Spleen (tissue), 7 donors: ENCODE measurements around the gene SEL1L.

Experiments used
- POLR2A ChIP-seq, 3 donors: fragments of 450-650 bp; IDR thresholded peaks; one replicate each; pipeline ENCODE4 v1.5.1; 2017; ENCODE audit warnings: antibody characterized with exemption in 3 of 3, mild to moderate bottlenecking in 1 of 3
- POLR2AphosphoS5 ChIP-seq, 3 donors: sonication (generic); formaldehyde crosslinking; IDR thresholded peaks; one replicate each; pipeline ENCODE4 v1.5.1; 2017; ENCODE audit warnings: antibody characterized with exemption in 3 of 3
- TF ChIP-seq, protein P1 (sequence below), 11 experiments: fragments of 200-600 bp in 7 of 11; fragments of 450-650 bp in 4 of 11; sonication (generic) in 4 of 11; IDR thresholded peaks in 8 of 11; conservative IDR thresholded peaks in 3 of 11; 1 replicate in 7 of 11; 2 replicates in 4 of 11; pipeline versions ENCODE4 v1.4.0 to v1.8.0; 2016 to 2021; ENCODE audit warnings: antibody characterized with exemption in 11 of 11, inconsistent platforms in 4 of 11, mild to moderate bottlenecking in 1 of 11
- donor health status: DM: no; HTN: no; CAD: no; lungs with moderate emphysema.
- donor health status: DM: no; HTN: no; CAD: no.
- donor health status: DM: no; HTN: no; CAD: no.

DNA sequence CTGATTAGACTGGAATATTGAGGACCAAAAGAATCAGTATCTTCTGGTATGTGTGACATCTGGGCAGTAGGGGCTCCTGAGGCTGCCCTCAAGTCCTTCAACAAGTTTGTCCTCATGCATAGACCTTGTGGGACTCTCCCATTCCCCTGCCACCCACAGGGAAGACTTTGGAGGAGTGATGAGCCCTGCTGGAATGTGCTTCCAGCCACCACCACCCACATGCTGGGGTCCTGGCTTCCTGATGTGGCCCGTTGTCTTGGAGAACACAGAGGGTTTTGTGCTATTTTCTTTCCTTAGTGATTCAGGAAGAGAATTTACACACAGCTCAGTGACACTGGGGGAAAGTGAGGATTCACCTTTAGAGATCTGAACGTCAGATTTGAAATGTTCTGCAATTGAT, 29.2 kb upstream of the SEL1L start:
- TF ChIP-seq, protein P1, sequence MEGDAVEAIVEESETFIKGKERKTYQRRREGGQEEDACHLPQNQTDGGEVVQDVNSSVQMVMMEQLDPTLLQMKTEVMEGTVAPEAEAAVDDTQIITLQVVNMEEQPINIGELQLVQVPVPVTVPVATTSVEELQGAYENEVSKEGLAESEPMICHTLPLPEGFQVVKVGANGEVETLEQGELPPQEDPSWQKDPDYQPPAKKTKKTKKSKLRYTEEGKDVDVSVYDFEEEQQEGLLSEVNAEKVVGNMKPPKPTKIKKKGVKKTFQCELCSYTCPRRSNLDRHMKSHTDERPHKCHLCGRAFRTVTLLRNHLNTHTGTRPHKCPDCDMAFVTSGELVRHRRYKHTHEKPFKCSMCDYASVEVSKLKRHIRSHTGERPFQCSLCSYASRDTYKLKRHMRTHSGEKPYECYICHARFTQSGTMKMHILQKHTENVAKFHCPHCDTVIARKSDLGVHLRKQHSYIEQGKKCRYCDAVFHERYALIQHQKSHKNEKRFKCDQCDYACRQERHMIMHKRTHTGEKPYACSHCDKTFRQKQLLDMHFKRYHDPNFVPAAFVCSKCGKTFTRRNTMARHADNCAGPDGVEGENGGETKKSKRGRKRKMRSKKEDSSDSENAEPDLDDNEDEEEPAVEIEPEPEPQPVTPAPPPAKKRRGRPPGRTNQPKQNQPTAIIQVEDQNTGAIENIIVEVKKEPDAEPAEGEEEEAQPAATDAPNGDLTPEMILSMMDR (IDR thresholded peaks at IDR 0.05 in 8 of 11, conservative IDR thresholded peaks at IDR 0.05 in 3 of 11): no peak
- TF ChIP-seq POLR2A (IDR thresholded peaks at IDR 0.05): no peak
- no peak for TF ChIP-seq POLR2AphosphoS5 (IDR thresholded peaks at IDR 0.05)
